ENCODE data around the gene TPPP3. TPM values are rescaled to one million over a fixed set of nuclear protein-coding genes. Genes with fewer than 3 reads are reported as not detected.

The TPPP3 gene
- total RNA-seq, 4 donors from 2014 or later, result 2.2 to 31.9 (median 7.1) TPM

DNA sequence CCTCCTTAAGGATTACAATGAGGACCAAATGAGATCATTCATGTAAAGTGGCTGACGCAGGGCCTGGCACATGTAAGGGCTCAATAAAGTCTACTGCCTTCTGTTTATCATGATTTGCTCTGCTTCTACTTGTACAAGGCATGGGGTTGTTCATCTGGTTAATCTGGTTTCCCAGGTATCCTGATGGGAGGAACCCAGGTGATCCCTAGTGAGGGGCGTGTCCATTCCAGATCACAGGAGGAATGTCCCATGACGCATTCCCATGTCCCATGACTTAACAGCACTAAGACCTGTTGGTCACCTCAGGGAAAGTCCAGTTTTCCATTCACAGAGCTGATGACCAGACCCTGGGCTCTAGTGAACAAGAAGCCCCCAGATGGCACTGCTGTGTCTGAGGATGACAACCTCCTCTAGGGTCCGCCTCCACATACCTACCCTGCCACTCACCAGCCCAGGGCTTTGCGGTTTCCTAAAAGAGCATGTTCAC, 11.5 kb upstream of the TPPP3 start:
- Histone ChIP-seq H3K4me3 (no peak overlapping the region), H3K4me1 (peaks cover 35 to 54% of the 10 kb centered on the region in 2 donors), H3K36me3 (no peaks in the 10 kb centered on the region), H3K9me3 (no peaks in the 10 kb centered on the region), H3K27me3 (no peaks in the 10 kb centered on the region), H3K27ac (peak overlapping the region; percentile 71 to 85 (median 82))
- no peak for DNase-seq
- intact Hi-C loops (cut with DNase I; ENCODE audit: low total_unique reads) (loop anchor here (5.0 kb wide), 2 partner anchors 142 to 157 kb away; partner anchors contain the start of genes FHOD1 and SLC9A5), in situ Hi-C loops (cut with MboI; ENCODE audit: low sequenced_read_pairs in 4 of 4) (no loop called here)
- TF ChIP-seq POLR2A (IDR thresholded peaks at IDR 0.05), result no peak
- ATAC-seq, result no peak

DNA sequence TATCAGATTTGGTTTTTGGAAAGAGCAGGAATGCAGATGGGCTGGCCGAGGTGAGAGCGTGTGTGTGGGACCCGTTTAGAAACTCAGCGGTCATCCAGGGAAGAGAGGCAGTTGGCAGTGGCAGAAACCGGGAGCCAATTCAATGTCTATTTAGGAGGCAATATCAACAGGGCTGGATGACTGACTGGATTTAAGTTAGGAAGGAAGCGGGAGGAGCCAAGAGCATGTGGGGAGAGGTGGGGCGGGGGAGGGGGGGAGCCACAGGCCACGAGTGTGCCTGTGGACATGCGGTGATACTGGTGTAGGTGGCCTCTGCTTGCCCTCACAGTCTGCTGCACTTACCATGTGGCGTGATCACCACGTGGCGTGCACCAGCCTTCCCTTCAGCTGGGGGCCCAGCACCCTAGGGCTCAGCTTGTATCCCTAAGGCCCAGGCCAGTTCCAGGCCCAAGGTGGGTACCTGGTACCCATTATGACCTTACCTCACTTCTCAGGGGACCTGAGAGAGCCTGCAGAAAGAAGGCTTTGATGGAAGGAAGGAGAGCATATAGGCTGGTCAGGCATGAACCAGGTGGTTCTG, 10.8 kb upstream of the TPPP3 start:
- Histone ChIP-seq H3K27ac (peak overlapping the region in 3 of 4 donors; percentile 23 to 82 (median 44)), H3K9me3 (no peaks in the 10 kb centered on the region), H3K27me3 (no peaks in the 10 kb centered on the region), H3K4me1 (peaks cover 37 to 55% of the 10 kb centered on the region in 2 donors), H3K36me3 (no peaks in the 10 kb centered on the region), H3K4me3 (no peak overlapping the region)
- TF ChIP-seq POLR2A (IDR thresholded peaks at IDR 0.05), result no peak
- TF ChIP-seq, protein P1, sequence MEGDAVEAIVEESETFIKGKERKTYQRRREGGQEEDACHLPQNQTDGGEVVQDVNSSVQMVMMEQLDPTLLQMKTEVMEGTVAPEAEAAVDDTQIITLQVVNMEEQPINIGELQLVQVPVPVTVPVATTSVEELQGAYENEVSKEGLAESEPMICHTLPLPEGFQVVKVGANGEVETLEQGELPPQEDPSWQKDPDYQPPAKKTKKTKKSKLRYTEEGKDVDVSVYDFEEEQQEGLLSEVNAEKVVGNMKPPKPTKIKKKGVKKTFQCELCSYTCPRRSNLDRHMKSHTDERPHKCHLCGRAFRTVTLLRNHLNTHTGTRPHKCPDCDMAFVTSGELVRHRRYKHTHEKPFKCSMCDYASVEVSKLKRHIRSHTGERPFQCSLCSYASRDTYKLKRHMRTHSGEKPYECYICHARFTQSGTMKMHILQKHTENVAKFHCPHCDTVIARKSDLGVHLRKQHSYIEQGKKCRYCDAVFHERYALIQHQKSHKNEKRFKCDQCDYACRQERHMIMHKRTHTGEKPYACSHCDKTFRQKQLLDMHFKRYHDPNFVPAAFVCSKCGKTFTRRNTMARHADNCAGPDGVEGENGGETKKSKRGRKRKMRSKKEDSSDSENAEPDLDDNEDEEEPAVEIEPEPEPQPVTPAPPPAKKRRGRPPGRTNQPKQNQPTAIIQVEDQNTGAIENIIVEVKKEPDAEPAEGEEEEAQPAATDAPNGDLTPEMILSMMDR (IDR thresholded peaks at IDR 0.05 in 4 of 5, conservative IDR thresholded peaks at IDR 0.05 in 1 of 5), result no peak
- intact Hi-C loops (cut with DNase I; ENCODE audit: low total_unique reads) (no loop called here), in situ Hi-C loops (cut with MboI; ENCODE audit: low sequenced_read_pairs in 4 of 4) (no loop called here)
- DNase-seq, result no peak
- no peak for ATAC-seq

DNA sequence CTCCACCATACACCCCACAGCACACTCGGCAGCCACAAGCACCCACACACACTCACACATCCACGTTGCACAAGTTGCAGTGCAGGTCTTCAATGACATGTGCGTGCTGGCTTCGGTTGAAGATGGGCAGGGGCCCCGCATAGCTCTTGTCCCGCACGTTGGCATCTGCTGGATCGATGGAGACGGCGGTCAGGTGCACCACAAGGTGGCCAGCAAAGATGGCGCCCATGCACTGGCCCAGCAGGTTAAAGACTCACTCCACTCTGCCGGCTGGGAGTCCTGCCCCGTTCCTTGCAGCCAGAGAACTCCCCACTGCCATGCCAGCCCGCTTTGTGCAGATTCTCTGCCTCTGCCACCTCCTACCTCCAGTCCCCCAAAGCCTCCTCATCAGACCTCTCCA, 7.6 kb upstream of the TPPP3 start:
- in situ Hi-C loops (cut with MboI; ENCODE audit: low sequenced_read_pairs in 4 of 4), result no loop called here
- Histone ChIP-seq H3K27ac (no peak overlapping the region), H3K4me1 (peaks cover 39 to 47% of the 10 kb centered on the region in 2 donors), H3K27me3 (no peaks in the 10 kb centered on the region), H3K9me3 (no peaks in the 10 kb centered on the region), H3K4me3 (no peak overlapping the region), H3K36me3 (no peaks in the 10 kb centered on the region)
- ATAC-seq, result no peak
- DNase-seq, result no peak
- TF ChIP-seq, protein P1 (IDR thresholded peaks at IDR 0.05 in 4 of 5, conservative IDR thresholded peaks at IDR 0.05 in 1 of 5), result no peak
- TF ChIP-seq POLR2A (IDR thresholded peaks at IDR 0.05), result no peak
- intact Hi-C loops (cut with DNase I; ENCODE audit: low total_unique reads), result no loop called here

DNA sequence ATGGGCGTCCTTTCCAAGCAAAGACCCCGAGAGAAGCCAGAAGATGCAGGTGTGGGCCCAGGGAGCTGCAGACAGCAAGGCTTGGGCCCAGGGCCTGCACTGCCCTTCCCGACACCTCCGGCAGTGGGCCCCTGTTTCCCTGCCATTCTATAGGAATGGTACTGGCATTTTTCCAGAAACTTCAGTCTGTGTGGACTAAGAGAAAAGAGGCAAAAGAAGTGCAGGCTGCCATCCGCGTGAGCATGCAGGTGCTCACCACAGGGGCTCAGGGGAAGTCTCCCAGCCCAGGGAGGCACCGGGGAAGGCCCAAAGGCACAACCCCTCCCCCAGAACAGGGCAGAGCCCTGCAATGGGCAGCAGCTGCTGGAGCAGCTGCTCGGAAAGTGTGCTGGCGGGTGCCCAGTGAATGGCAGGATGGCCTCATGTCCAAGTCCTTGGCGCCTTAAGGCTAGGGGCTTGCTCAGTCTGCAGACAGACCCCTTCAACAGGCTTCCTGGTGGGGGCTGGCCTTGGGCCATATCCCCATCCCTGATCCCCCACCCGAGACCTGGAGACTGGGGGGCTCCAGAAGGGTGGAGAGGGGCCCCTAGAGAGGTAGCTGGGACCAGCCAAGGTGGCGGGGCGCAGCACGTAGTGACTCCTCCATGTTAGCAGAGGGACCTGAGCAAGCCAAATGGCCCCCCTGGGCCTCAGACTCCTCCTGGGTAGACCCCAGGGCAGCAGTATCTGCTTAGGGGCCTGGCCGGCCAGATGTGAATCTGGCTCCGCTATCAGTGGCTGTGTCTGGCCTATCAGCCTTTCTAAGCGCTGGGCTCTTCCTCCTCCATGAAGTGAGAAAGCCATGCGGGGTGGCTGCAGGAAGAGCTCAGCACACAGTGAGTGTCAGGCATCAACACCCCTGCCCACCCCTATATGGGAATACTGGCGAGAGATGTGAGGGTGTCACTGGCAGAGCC, 6.7 kb upstream of the TPPP3 start:
- no peaks in the 10 kb centered on the region for H3K9me3 ChIP-seq
- ATAC-seq (peak in 1 of 2 donors; percentile 36), DNase-seq (peak in 1 of 2 donors; percentile 57)
- H3K27ac ChIP-seq, result no peak overlapping the region
- TF ChIP-seq POLR2A (IDR thresholded peaks at IDR 0.05), result no peak
- TF ChIP-seq, protein P1 (IDR thresholded peaks at IDR 0.05 in 4 of 5, conservative IDR thresholded peaks at IDR 0.05 in 1 of 5), result peak in 1 of 5 experiments; percentile 19
- no peaks in the 10 kb centered on the region for H3K27me3 ChIP-seq
- H3K4me3 ChIP-seq, result no peak overlapping the region
- intact Hi-C loops (cut with DNase I; ENCODE audit: low total_unique reads), result no loop called here
- H3K36me3 ChIP-seq, result no peaks in the 10 kb centered on the region
- in situ Hi-C loops (cut with MboI; ENCODE audit: low sequenced_read_pairs in 4 of 4), result no loop called here
- H3K4me1 ChIP-seq, result peaks cover 36 to 41% of the 10 kb centered on the region in 2 donors

DNA sequence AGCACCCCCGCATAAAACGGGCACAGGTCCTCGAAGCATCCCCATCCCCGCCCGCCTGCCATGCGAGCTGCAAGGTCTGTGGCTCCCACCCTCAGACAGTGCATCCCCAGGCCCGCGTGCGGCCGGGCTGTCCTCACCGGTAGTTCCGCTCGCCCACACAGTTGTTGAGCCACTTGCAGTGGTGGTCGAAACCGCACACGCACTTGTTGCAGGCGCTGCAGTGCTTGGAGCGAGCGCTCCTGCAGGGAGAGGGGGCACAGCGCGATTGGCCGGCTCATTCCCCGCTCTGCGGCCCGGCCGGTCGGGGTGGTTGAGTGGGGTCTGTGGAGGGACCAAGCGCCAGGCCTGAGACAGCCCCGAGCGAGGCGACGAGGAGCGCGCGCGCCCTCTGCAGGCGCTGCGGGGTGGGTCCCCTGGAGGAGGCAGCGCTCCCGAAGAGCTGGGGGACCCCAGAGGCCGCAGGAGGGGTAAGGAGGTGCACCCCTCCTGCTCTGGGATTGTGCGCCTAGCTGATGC, 6.0 kb upstream of the TPPP3 start:
- intact Hi-C loops (cut with DNase I; ENCODE audit: low total_unique reads), result no loop called here
- in situ Hi-C loops (cut with MboI; ENCODE audit: low sequenced_read_pairs in 4 of 4), result no loop called here
- no peaks in the 10 kb centered on the region for H3K36me3 ChIP-seq
- H3K27me3 ChIP-seq, result no peaks in the 10 kb centered on the region
- H3K27ac ChIP-seq, result no peak overlapping the region
- H3K9me3 ChIP-seq, result no peaks in the 10 kb centered on the region
- H3K4me1 ChIP-seq, result peaks cover 35% of the 10 kb centered on the region in 2 donors
- ATAC-seq (no peak), DNase-seq (no peak)
- no peak overlapping the region for H3K4me3 ChIP-seq
- TF ChIP-seq, protein P1 (IDR thresholded peaks at IDR 0.05 in 4 of 5, conservative IDR thresholded peaks at IDR 0.05 in 1 of 5), result peak; percentile 16 to 65 (median 56)
- TF ChIP-seq POLR2A (IDR thresholded peaks at IDR 0.05), result no peak

Data from gastrocnemius medialis (tissue), 4 donors.